ENCODE data around the gene AMPH.

Gene AMPH

GRCh38 chr7:38432671-38433070, 198.5 kb downstream of the AMPH start:
- Histone ChIP-seq H3K27me3 (ENCODE audit: insufficient read depth, low read length) (no peaks in the 10 kb centered on the region), H3K4me1 (ENCODE audit: control insufficient read depth, insufficient read depth, low read length, unreplicated experiment) (no peaks in the 10 kb centered on the region), H2AFZ (ENCODE audit: low read length, unreplicated experiment) (no peak overlapping the region), H3K79me2 (ENCODE audit: control insufficient read depth, insufficient read depth, low read length, unreplicated experiment) (no peaks in the 10 kb centered on the region), H3K36me3 (ENCODE audit: insufficient read depth, low read length) (no peaks in the 10 kb centered on the region), H3K27ac (ENCODE audit: low read depth, low read length) (no peak overlapping the region), H3K4me3 (ENCODE audit: low read depth, low read length) (no peak overlapping the region)

- no peaks in the 10 kb centered on the region for H3K36me3 ChIP-seq (ENCODE audit: insufficient read depth, low read length)
- H3K27ac ChIP-seq (ENCODE audit: low read depth, low read length): no peak overlapping the region
- H3K4me3 ChIP-seq (ENCODE audit: low read depth, low read length): no peak overlapping the region
- H2AFZ ChIP-seq (ENCODE audit: low read length, unreplicated experiment): no peak overlapping the region
- H3K79me2 ChIP-seq (ENCODE audit: control insufficient read depth, insufficient read depth, low read length, unreplicated experiment): no peaks in the 10 kb centered on the region
- H3K4me1 ChIP-seq (ENCODE audit: control insufficient read depth, insufficient read depth, low read length, unreplicated experiment): no peaks in the 10 kb centered on the region
- H3K27me3 ChIP-seq (ENCODE audit: insufficient read depth, low read length): no peaks in the 10 kb centered on the region
Measured at GRCh38 chr7:38432080-38432479, 199.1 kb downstream of the AMPH start.

DNA sequence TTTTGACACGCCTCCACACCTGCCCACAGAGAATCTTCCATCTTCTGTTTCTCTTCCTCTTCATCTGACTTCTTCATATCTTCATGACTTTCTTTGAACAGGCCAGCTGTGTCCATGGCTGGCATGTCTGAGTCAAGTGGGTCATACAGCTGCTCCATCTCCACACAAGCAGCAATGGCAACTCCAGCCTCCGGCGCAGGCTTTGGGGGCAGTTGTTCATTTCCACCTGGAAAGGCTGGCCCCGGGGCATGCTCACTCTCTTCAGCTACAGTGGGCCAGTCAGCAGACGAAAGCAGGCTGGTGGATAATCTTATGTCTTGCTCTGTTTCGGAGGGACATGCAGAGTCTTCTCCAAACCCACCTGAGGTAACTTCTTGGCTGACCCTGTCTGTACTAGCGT, 202.1 kb downstream of the AMPH start:
- no peaks in the 10 kb centered on the region for H3K79me2 ChIP-seq (ENCODE audit: control insufficient read depth, insufficient read depth, low read length, unreplicated experiment)
- H2AFZ ChIP-seq (ENCODE audit: low read length, unreplicated experiment): no peak overlapping the region
- H3K4me1 ChIP-seq (ENCODE audit: control insufficient read depth, insufficient read depth, low read length, unreplicated experiment): no peaks in the 10 kb centered on the region
- H3K27ac ChIP-seq (ENCODE audit: low read depth, low read length): no peak overlapping the region
- H3K27me3 ChIP-seq (ENCODE audit: insufficient read depth, low read length): no peaks in the 10 kb centered on the region
- no peaks in the 10 kb centered on the region for H3K36me3 ChIP-seq (ENCODE audit: insufficient read depth, low read length)
- H3K4me3 ChIP-seq (ENCODE audit: low read depth, low read length): no peak overlapping the region

DNA sequence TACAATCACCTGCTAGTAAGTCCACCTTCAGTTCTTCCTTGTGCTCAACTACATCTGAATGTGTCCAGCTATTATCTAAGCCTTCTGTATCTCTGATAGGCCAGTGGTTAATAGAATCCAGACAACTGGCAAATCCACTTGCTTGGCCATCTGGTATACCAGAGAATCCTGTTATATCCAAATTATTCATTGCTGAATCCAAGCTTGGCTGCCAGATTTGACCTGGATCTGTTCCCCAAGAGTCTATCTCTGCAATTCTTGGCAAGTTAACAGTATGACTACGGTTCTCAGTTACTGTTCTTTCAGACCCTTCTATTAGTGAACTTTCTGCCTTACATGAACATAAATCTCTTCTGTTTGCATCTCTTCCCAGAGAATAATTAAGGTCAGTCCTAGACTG, 203.1 kb downstream of the AMPH start:
- no peak overlapping the region for H2AFZ ChIP-seq (ENCODE audit: low read length, unreplicated experiment)
- H3K36me3 ChIP-seq (ENCODE audit: insufficient read depth, low read length): no peaks in the 10 kb centered on the region

DNA sequence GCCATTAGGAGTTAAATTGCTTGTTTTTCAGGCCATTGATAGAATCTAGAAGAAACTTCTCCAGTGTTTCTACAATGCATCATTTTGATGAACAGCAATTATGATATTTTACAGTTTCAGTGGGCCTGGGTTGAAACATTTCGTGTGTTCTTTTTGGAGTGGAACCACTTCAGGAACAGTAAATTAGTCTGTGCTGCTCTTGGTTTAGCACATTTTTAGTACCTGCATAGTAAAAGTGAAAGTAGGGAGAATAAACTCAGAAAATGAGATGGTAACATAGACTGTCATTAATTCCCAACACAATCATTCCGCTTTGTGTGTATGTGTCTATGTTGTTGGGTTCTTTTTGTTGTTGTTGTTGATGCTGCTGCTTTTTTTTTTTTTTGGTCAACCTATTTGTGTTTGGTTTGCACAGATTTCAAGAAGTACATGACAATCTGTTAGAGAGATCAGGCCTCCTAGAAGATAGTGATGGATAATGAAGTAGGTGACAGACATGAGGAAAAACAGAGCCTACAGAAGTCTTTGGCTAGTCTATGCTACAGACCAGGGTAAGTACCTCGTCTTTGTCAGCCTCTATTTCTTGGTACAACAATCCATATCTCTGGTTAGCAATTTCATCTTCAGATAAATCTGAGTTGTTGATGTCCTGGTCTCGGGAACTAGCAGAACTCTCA, 203.8 kb downstream of the AMPH start:
- Histone ChIP-seq H3K27me3 (ENCODE audit: insufficient read depth, low read length) (no peaks in the 10 kb centered on the region), H3K4me1 (ENCODE audit: control insufficient read depth, insufficient read depth, low read length, unreplicated experiment) (no peaks in the 10 kb centered on the region), H3K4me3 (ENCODE audit: low read depth, low read length) (no peak overlapping the region), H3K27ac (ENCODE audit: low read depth, low read length) (no peak overlapping the region), H3K79me2 (ENCODE audit: control insufficient read depth, insufficient read depth, low read length, unreplicated experiment) (no peaks in the 10 kb centered on the region), H3K36me3 (ENCODE audit: insufficient read depth, low read length) (no peaks in the 10 kb centered on the region), H2AFZ (ENCODE audit: low read length, unreplicated experiment) (no peak overlapping the region)

More for the DNA sequence above, 203.1 kb downstream of the AMPH start:
- no peaks in the 10 kb centered on the region for H3K4me1 ChIP-seq (ENCODE audit: control insufficient read depth, insufficient read depth, low read length, unreplicated experiment)
- H3K79me2 ChIP-seq (ENCODE audit: control insufficient read depth, insufficient read depth, low read length, unreplicated experiment): no peaks in the 10 kb centered on the region
- no peak overlapping the region for H3K4me3 ChIP-seq (ENCODE audit: low read depth, low read length)
- H3K27ac ChIP-seq (ENCODE audit: low read depth, low read length): no peak overlapping the region
- no peaks in the 10 kb centered on the region for H3K27me3 ChIP-seq (ENCODE audit: insufficient read depth, low read length)

GRCh38 chr7:38425509-38425908, 205.7 kb downstream of the AMPH start:
- H2AFZ ChIP-seq (ENCODE audit: low read length, unreplicated experiment): no peak overlapping the region
- H3K27me3 ChIP-seq (ENCODE audit: insufficient read depth, low read length): no peaks in the 10 kb centered on the region
- H3K79me2 ChIP-seq (ENCODE audit: control insufficient read depth, insufficient read depth, low read length, unreplicated experiment): no peaks in the 10 kb centered on the region

DNA sequence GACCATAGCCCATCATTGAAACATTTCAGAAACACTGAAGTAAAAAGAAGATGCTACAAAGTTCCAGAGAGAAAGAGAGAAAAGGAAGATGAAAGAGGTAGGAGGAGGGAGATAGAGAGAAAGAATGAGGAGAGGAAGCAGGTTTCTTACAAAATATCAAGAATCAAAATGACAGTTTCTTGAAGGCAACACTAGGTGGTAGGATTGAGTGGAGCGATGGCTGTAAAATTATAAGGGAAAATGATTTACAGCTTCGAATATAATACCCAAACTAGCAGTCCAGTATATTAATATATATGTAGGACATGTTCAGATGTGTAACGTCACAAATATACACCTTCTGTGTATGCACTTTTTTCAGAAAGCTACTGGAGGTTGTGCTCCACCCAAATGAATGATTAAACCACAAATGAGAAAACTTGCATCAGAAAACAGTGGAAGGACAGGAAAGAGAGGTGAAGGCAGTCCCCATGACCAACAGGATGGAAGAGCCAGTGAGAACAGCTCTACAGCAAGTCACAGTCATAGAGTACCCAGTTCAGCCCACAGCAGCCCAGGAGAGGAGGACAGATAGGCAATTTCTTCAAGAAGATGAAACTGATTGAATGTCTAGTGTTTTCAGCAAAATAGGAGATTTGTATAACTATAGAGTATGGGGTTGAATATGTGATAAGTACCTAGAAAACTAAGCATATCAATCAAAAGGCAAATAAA, 206.3 kb downstream of the AMPH start:
- no peak overlapping the region for H3K27ac ChIP-seq (ENCODE audit: low read depth, low read length)
- no peak overlapping the region for H2AFZ ChIP-seq (ENCODE audit: low read length, unreplicated experiment)
- H3K27me3 ChIP-seq (ENCODE audit: insufficient read depth, low read length): no peaks in the 10 kb centered on the region
- no peak overlapping the region for H3K4me3 ChIP-seq (ENCODE audit: low read depth, low read length)
- no peaks in the 10 kb centered on the region for H3K4me1 ChIP-seq (ENCODE audit: control insufficient read depth, insufficient read depth, low read length, unreplicated experiment)
- H3K79me2 ChIP-seq (ENCODE audit: control insufficient read depth, insufficient read depth, low read length, unreplicated experiment): no peaks in the 10 kb centered on the region
- H3K36me3 ChIP-seq (ENCODE audit: insufficient read depth, low read length): no peaks in the 10 kb centered on the region

More at GRCh38 chr7:38425509-38425908, 205.7 kb downstream of the AMPH start:
- Histone ChIP-seq H3K4me3 (ENCODE audit: low read depth, low read length) (no peak overlapping the region), H3K27ac (ENCODE audit: low read depth, low read length) (no peak overlapping the region), H3K36me3 (ENCODE audit: insufficient read depth, low read length) (no peaks in the 10 kb centered on the region), H3K4me1 (ENCODE audit: control insufficient read depth, insufficient read depth, low read length, unreplicated experiment) (no peaks in the 10 kb centered on the region)

GRCh38 chr7:38413784-38414183, 217.4 kb downstream of the AMPH start:
- Histone ChIP-seq H2AFZ (ENCODE audit: low read length, unreplicated experiment) (no peak overlapping the region), H3K27me3 (ENCODE audit: insufficient read depth, low read length) (no peaks in the 10 kb centered on the region), H3K36me3 (ENCODE audit: insufficient read depth, low read length) (no peaks in the 10 kb centered on the region), H3K4me1 (ENCODE audit: control insufficient read depth, insufficient read depth, low read length, unreplicated experiment) (no peaks in the 10 kb centered on the region), H3K27ac (ENCODE audit: low read depth, low read length) (no peak overlapping the region), H3K79me2 (ENCODE audit: control insufficient read depth, insufficient read depth, low read length, unreplicated experiment) (no peaks in the 10 kb centered on the region), H3K4me3 (ENCODE audit: low read depth, low read length) (no peak overlapping the region)

- Histone ChIP-seq H3K4me1 (ENCODE audit: control insufficient read depth, insufficient read depth, low read length, unreplicated experiment) (no peaks in the 10 kb centered on the region), H3K27me3 (ENCODE audit: insufficient read depth, low read length) (no peaks in the 10 kb centered on the region), H3K4me3 (ENCODE audit: low read depth, low read length) (no peak overlapping the region), H3K79me2 (ENCODE audit: control insufficient read depth, insufficient read depth, low read length, unreplicated experiment) (no peaks in the 10 kb centered on the region), H3K36me3 (ENCODE audit: insufficient read depth, low read length) (no peaks in the 10 kb centered on the region), H2AFZ (ENCODE audit: low read length, unreplicated experiment) (no peak overlapping the region), H3K27ac (ENCODE audit: low read depth, low read length) (no peak overlapping the region)
Measured at GRCh38 chr7:38411404-38411803, 219.8 kb downstream of the AMPH start.

DNA sequence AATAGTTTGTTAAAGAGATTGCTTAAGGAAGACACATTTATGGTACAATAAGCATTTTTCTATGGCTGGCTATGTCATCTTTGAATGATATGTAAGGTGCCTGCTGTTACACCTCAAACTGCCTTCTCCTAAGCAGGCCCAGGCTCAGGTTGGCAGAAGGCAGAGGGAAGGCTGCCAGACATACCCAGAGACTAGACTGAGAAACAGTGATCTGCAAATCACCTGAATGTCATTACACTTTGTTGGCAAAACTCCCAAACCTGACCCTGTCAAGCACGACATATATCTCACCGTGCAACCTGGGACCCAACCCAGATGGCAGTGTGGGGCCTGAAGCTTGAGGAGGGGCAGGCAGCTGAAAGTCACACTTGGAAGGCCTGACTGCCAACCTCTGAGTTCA, 221.1 kb downstream of the AMPH start:
- no peak overlapping the region for H2AFZ ChIP-seq (ENCODE audit: low read length, unreplicated experiment)
- H3K27me3 ChIP-seq (ENCODE audit: insufficient read depth, low read length): no peaks in the 10 kb centered on the region
- no peaks in the 10 kb centered on the region for H3K36me3 ChIP-seq (ENCODE audit: insufficient read depth, low read length)
- no peaks in the 10 kb centered on the region for H3K79me2 ChIP-seq (ENCODE audit: control insufficient read depth, insufficient read depth, low read length, unreplicated experiment)
- no peaks in the 10 kb centered on the region for H3K4me1 ChIP-seq (ENCODE audit: control insufficient read depth, insufficient read depth, low read length, unreplicated experiment)
- no peak overlapping the region for H3K27ac ChIP-seq (ENCODE audit: low read depth, low read length)
- no peak overlapping the region for H3K4me3 ChIP-seq (ENCODE audit: low read depth, low read length)

DNA sequence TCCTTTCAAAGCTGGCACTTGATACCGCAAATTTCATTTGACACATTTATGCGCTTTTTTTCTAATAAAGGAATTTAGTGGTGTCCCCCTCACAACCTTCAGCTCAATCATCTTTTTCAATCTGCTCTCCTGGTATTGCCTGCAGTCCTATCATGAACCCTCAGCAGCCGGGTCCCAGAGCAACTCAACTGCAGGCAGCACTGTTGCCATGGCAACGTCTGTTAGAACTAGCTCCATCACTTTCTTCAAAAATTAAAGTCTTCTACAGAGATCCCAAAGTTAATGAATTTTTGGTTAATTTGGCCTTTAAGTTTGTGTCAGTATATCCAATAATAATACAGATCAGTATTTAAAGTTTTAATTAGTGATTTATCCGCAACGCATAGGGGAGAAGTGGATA, 221.6 kb downstream of the AMPH start:
- Histone ChIP-seq H3K27me3 (ENCODE audit: insufficient read depth, low read length) (no peaks in the 10 kb centered on the region), H3K36me3 (ENCODE audit: insufficient read depth, low read length) (no peaks in the 10 kb centered on the region), H3K79me2 (ENCODE audit: control insufficient read depth, insufficient read depth, low read length, unreplicated experiment) (no peaks in the 10 kb centered on the region), H3K4me1 (ENCODE audit: control insufficient read depth, insufficient read depth, low read length, unreplicated experiment) (no peaks in the 10 kb centered on the region), H3K4me3 (ENCODE audit: low read depth, low read length) (no peak overlapping the region), H3K27ac (ENCODE audit: low read depth, low read length) (no peak overlapping the region), H2AFZ (ENCODE audit: low read length, unreplicated experiment) (no peak overlapping the region)
